K562 (cell line): ENCODE measurements around the gene GOLGA8B. TPM values are rescaled to one million over a fixed set of nuclear protein-coding genes. Genes with fewer than 3 reads are reported as not detected.
A peak's percentile ranks its signal among the peaks of the same experiment; 100 is the strongest.

Experiments used
- ATAC-seq: fragments of 200-7000 bp; cut with Tn5 transposase; 3 replicates; pipeline ENCODE4 v1.9.1; 2020; ENCODE audit warnings: moderate library complexity
- BruUV-seq: library from RNA; stranded (reverse); fragments of 400-500 nt; replicated peaks from 2 replicates; lab custom pipeline; 2021; lab: Mats Ljungman, UMichigan
- CTCF ChIA-PET: fragments of 300-600 bp; formaldehyde crosslinking; extraction: SDS; loops from one replicate; lab custom pipeline; 2021; ENCODE audit warnings: low intra/inter-chr PET ratio; lab: Yijun Ruan, JAX
- POLR2A ChIA-PET: fragments of 300-600, 350-650 bp; sonication (Branson Sonifier 250); formaldehyde crosslinking; extraction: SDS; loops from one replicate; lab custom pipeline; 2021; ENCODE audit warnings: antibody characterized with exemption, inconsistent platforms; lab: Yijun Ruan, JAX
- DNase-seq, 4 experiments: peaks; one replicate each; pipeline versions ENCODE4 v3.0.0 to v3.0.0-alpha.2; 2011 to 2018; ENCODE audit warnings: low spot score in 3 of 4, mixed read lengths in 3 of 4; ENCODE audit errors: extremely low read depth in 1 of 4
- FAIRE-seq: peaks from 2 replicates; lab custom pipeline; 2011; peaks lifted over from hg19 to GRCh38; lab: Jason Lieb, UNC
- H2AFZ ChIP-seq: 2 replicates; pipeline ENCODE4 v1.6.0; 2011; ENCODE audit warnings: low read depth, low read length, control low read depth, inconsistent platforms
- H3K27ac ChIP-seq: fragments of 200-600 bp; 3 replicates; pipeline ENCODE4 v1.8.0; 2011; ENCODE audit warnings: low read depth, mild to moderate bottlenecking, control low read depth, inconsistent platforms, low read length, moderate library complexity, mixed read lengths; ENCODE audit errors: extremely low read depth
- H3K27me3 ChIP-seq, 2 experiments: fragments of 300-600 bp in 1 of 2; 2 replicates in 1 of 2; 3 replicates in 1 of 2; pipeline versions ENCODE4 v1.6.0 to v1.8.0; 2011; ENCODE audit warnings: inconsistent platforms in 2 of 2, low read length in 2 of 2, mild to moderate bottlenecking in 1 of 2, mixed read lengths in 1 of 2, moderate library complexity in 1 of 2; ENCODE audit not compliant: control insufficient read depth in 2 of 2, insufficient read depth in 2 of 2
- H3K36me3 ChIP-seq: fragments of 300-600 bp; 3 replicates; pipeline ENCODE4 v1.8.0; 2011; ENCODE audit warnings: mild to moderate bottlenecking, low read length, inconsistent platforms; ENCODE audit not compliant: control insufficient read depth, insufficient read depth
- H3K4me1 ChIP-seq, 2 experiments: fragments of 200-600 bp in 1 of 2; replicated peaks in 1 of 2; 2 replicates in 1 of 2; 3 replicates in 1 of 2; pipeline versions ENCODE4 v1.5.1 to v1.8.0; 2011; ENCODE audit warnings: inconsistent platforms in 2 of 2, low read length in 2 of 2, mild to moderate bottlenecking in 1 of 2, mixed read lengths in 1 of 2, moderate library complexity in 1 of 2; ENCODE audit not compliant: control insufficient read depth in 2 of 2, insufficient read depth in 2 of 2
- H3K4me2 ChIP-seq: 2 replicates; pipeline ENCODE4 v1.6.1; 2011; ENCODE audit warnings: low read length, control low read depth, inconsistent platforms, mixed read lengths; ENCODE audit not compliant: insufficient read depth
- H3K4me3 ChIP-seq: fragments of 200-600 bp; sonication (generic), shearing (Covaris generic); 2 replicates; pipeline ENCODE4 v1.5.1; 2016; ENCODE audit warnings: control low read depth, inconsistent platforms
- H3K79me2 ChIP-seq: fragments of 200-600 bp; 3 replicates; pipeline ENCODE4 v1.8.0; 2011; ENCODE audit warnings: low read length, inconsistent platforms; ENCODE audit not compliant: control insufficient read depth, insufficient read depth
- H3K9ac ChIP-seq, 2 experiments: 2 replicates each; pipeline versions ENCODE4 v1.6.0 to v1.6.1; 2011; ENCODE audit warnings: low read depth in 2 of 2, low read length in 2 of 2, control low read depth in 1 of 2, inconsistent platforms in 1 of 2, mild to moderate bottlenecking in 1 of 2, mixed read lengths in 1 of 2; ENCODE audit not compliant: insufficient read depth in 1 of 2
- H3K9me1 ChIP-seq: one replicate; pipeline ENCODE4 v1.6.0; 2011; ENCODE audit warnings: inconsistent platforms, mild to moderate bottlenecking, low read length, moderate library complexity; ENCODE audit not compliant: control insufficient read depth, insufficient read depth
- H3K9me3 ChIP-seq: replicated peaks from 2 replicates; pipeline ENCODE4 v1.5.1; 2011; ENCODE audit warnings: low read depth, low read length, inconsistent platforms; ENCODE audit not compliant: control insufficient read depth, insufficient read depth
- H4K20me1 ChIP-seq: replicated peaks from 2 replicates; pipeline ENCODE4 v1.6.1; 2011; ENCODE audit warnings: low read length, inconsistent platforms, mixed read lengths; ENCODE audit not compliant: control insufficient read depth, insufficient read depth
- ARID1B ChIP-seq: fragments of 450-650 bp; IDR thresholded peaks from 2 replicates; pipeline ENCODE4 v1.6.1; 2016; ENCODE audit warnings: antibody characterized with exemption, mild to moderate bottlenecking, inconsistent platforms
- BRF1 ChIP-seq: IDR thresholded peaks from 3 replicates; pipeline ENCODE4 v1.6.1; 2011; ENCODE audit warnings: borderline replicate concordance, mild to moderate bottlenecking; ENCODE audit not compliant: insufficient read length; ENCODE audit errors: extremely low read depth
- CHD2 ChIP-seq: IDR thresholded peaks from 2 replicates; pipeline ENCODE4 v1.6.1; 2011; ENCODE audit warnings: low read depth, low read length
- CREM ChIP-seq: IDR thresholded peaks from 2 replicates; pipeline ENCODE4 v1.6.1; 2014; ENCODE audit warnings: antibody characterized with exemption, low read depth
- EZH2 ChIP-seq: IDR thresholded peaks from 2 replicates; pipeline ENCODE4 v1.6.1; 2012; ENCODE audit warnings: low read depth, mild to moderate bottlenecking, inconsistent platforms, low read length, borderline replicate concordance
- FOXA1 ChIP-seq: fragments of 450-650 bp; IDR thresholded peaks from 2 replicates; pipeline ENCODE4 v1.6.1; 2016; ENCODE audit warnings: mild to moderate bottlenecking, borderline replicate concordance
- POLR2B ChIP-seq: fragments of 450-650 bp; IDR thresholded peaks from 2 replicates; pipeline ENCODE4 v1.6.1; 2018; ENCODE audit warnings: low read depth; ENCODE audit not compliant: partially characterized antibody
- RFX7 ChIP-seq: fragments of 250-450 bp; sonication (Bioruptor Pico); IDR thresholded peaks from 2 replicates; pipeline ENCODE4 v1.5.1; 2021; ENCODE audit warnings: mild to moderate bottlenecking
- ZNF239 ChIP-seq: fragments of 250-450 bp; sonication (Bioruptor Pico); IDR thresholded peaks from 2 replicates; pipeline ENCODE4 v1.4.0; 2020; ENCODE audit warnings: mild to moderate bottlenecking
- WGBS: fragments of 100-300 bp; shearing (Covaris generic); methylation state at CpG from one replicate; pipeline ENCODE4 v1.1.6; 2016; ENCODE audit warnings: low coverage, mixed read lengths; ENCODE audit not compliant: insufficient coverage; ENCODE audit errors: missing lambda C conversion rate; 5-methylcytosine and 5-hydroxymethylcytosine counted together
- in situ Hi-C: fragments of 300-500 bp; cut with MboI; formaldehyde crosslinking; loops from 4 replicates; pipeline ENCODE4 v1.15.0; 2018; ENCODE audit warnings: inconsistent platforms, mixed read lengths
- intact Hi-C: fragments of 100-400 bp; cut with micrococcal nuclease; formaldehyde crosslinking; loops from 2 replicates; pipeline ENCODE4 v1.14.2; 2022
- polyA plus RNA-seq, 8 experiments: library from polyadenylated mRNA; depleted of rRNA in 4 of 8; stranded (reverse) in 5 of 8; unstranded in 3 of 8; fragments of >200 nt; fragmentation: Nextera tagmentation in 2 of 8; fragmentation: Illumina TruSeq in 1 of 8; extraction: Ambion mirVana in 2 of 8; extraction: Trizol in 1 of 8; gene quantifications; 2 replicates each; pipeline versions ENCODE4 v1.2.1 to v1.2.3, GENCODE V29; 2011 to 2014; ENCODE audit warnings: inconsistent platforms in 1 of 8, missing spikeins in 1 of 8
- total RNA-seq, 7 experiments: library from RNA; depleted of rRNA in 6 of 7; stranded (reverse); fragments of >200 nt in 6 of 7; fragmentation: Illumina TruSeq in 2 of 7; extraction: Trizol in 2 of 7; gene quantifications; 2 replicates each; pipeline versions ENCODE4 v1.2.1 to v1.2.3, GENCODE V29; 2011 to 2021; ENCODE audit warnings: low replicate concordance in 1 of 7
- TF ChIP-seq, protein P1 (sequence below): fragments of 250-450 bp; sonication (Bioruptor Pico); IDR thresholded peaks from 2 replicates; pipeline ENCODE4 v1.8.0; 2022; ENCODE audit warnings: inconsistent platforms, mild to moderate bottlenecking, moderate library complexity, borderline replicate concordance
- TF ChIP-seq, protein P2 (sequence below): sonication (generic); formaldehyde crosslinking; IDR thresholded peaks from 2 replicates; pipeline ENCODE4 v1.8.0; 2022; ENCODE audit warnings: mild to moderate bottlenecking, missing genetic modification reagents
- TF ChIP-seq, protein P3 (sequence below), 2 experiments: fragments of 450-650 bp in 1 of 2; sonication (generic) in 1 of 2; formaldehyde crosslinking; conservative IDR thresholded peaks; 2 replicates each; pipeline versions ENCODE4 v1.4.0 to v1.8.1; 2020 to 2022; ENCODE audit warnings: mild to moderate bottlenecking in 1 of 2, missing genetic modification reagents in 1 of 2
- TF ChIP-seq, protein P4 (sequence below): fragments of 450-650 bp; IDR thresholded peaks from 2 replicates; pipeline ENCODE4 v1.6.1; 2016; ENCODE audit warnings: borderline replicate concordance

GOLGA8B gene
- total and polyA plus RNA-seq, 9 of the 15 experiments (the other 6 are each of a cell fraction or from before 2014, with no cell fraction given), result 7.9 to 236 (median 54.1) TPM

DNA sequence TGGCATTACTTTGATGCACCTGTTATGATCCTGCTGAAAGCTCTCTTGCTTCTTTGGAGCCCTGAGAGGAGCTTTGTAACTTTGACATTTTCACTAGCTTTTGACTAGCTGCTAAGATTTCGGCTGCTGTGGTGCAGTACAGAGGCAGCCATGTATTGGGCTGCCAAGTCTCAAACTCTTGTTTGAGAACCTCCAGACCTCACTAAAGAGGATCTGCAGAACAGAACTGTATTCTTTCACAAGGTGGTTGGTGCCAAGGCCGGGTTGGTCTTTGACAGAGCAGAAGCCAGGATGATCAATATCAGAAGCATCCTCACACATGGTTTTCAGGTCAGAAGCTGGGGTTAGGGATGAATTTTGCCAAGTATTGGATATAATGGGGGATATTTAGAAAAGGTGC lies 34.6 kb upstream of the GOLGA8B start:
- 65% methylated on average over 2 of the region's 2 CpGs for WGBS
- Histone ChIP-seq H3K4me2 (no peak overlapping the region), H3K27ac (no peak overlapping the region), H3K4me3 (no peak overlapping the region), H3K79me2 (no peaks in the 10 kb centered on the region), H2AFZ (peak overlapping the region; percentile 84), H3K27me3 (no peaks in the 10 kb centered on the region), H4K20me1 (no peaks in the 10 kb centered on the region), H3K9ac (no peak overlapping the region), H3K36me3 (no peaks in the 10 kb centered on the region), H3K9me3 (no peaks in the 10 kb centered on the region), H3K4me1 (peaks cover 0 to 21% of the 10 kb centered on the region in 2 experiments; a peak in 4 of 5 replicates), H3K9me1 (no peaks in the 10 kb centered on the region)
- DNase-seq (no peak), FAIRE-seq (no peak), ATAC-seq (no peak)
- in situ Hi-C loops (no loop called here), intact Hi-C loops (no loop called here)
- no TSS peak for BruUV-seq
- ChIA-PET CTCF (no interaction called here), POLR2A (interaction anchor here (1.1 kb wide), 1 partner anchor 38 kb away, joined by 3 read pairs; no protein-coding TSS in a partner anchor)
- no peak for TF ChIP-seq FOXA1
- no peak for TF ChIP-seq EZH2
- no peak for TF ChIP-seq ARID1B
- no peak for TF ChIP-seq POLR2B
- no peak for TF ChIP-seq RFX7 (CRISPR knock-in tag)
- no peak for TF ChIP-seq CREM
- TF ChIP-seq BRF1, result no peak
- TF ChIP-seq, protein P1, sequence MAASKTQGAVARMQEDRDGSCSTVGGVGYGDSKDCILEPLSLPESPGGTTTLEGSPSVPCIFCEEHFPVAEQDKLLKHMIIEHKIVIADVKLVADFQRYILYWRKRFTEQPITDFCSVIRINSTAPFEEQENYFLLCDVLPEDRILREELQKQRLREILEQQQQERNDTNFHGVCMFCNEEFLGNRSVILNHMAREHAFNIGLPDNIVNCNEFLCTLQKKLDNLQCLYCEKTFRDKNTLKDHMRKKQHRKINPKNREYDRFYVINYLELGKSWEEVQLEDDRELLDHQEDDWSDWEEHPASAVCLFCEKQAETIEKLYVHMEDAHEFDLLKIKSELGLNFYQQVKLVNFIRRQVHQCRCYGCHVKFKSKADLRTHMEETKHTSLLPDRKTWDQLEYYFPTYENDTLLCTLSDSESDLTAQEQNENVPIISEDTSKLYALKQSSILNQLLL (CRISPR knock-in tag), result no peak
- TF ChIP-seq, protein P2, sequence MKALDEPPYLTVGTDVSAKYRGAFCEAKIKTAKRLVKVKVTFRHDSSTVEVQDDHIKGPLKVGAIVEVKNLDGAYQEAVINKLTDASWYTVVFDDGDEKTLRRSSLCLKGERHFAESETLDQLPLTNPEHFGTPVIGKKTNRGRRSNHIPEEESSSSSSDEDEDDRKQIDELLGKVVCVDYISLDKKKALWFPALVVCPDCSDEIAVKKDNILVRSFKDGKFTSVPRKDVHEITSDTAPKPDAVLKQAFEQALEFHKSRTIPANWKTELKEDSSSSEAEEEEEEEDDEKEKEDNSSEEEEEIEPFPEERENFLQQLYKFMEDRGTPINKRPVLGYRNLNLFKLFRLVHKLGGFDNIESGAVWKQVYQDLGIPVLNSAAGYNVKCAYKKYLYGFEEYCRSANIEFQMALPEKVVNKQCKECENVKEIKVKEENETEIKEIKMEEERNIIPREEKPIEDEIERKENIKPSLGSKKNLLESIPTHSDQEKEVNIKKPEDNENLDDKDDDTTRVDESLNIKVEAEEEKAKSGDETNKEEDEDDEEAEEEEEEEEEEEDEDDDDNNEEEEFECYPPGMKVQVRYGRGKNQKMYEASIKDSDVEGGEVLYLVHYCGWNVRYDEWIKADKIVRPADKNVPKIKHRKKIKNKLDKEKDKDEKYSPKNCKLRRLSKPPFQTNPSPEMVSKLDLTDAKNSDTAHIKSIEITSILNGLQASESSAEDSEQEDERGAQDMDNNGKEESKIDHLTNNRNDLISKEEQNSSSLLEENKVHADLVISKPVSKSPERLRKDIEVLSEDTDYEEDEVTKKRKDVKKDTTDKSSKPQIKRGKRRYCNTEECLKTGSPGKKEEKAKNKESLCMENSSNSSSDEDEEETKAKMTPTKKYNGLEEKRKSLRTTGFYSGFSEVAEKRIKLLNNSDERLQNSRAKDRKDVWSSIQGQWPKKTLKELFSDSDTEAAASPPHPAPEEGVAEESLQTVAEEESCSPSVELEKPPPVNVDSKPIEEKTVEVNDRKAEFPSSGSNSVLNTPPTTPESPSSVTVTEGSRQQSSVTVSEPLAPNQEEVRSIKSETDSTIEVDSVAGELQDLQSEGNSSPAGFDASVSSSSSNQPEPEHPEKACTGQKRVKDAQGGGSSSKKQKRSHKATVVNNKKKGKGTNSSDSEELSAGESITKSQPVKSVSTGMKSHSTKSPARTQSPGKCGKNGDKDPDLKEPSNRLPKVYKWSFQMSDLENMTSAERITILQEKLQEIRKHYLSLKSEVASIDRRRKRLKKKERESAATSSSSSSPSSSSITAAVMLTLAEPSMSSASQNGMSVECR, result no peak
- TF ChIP-seq, protein P3, sequence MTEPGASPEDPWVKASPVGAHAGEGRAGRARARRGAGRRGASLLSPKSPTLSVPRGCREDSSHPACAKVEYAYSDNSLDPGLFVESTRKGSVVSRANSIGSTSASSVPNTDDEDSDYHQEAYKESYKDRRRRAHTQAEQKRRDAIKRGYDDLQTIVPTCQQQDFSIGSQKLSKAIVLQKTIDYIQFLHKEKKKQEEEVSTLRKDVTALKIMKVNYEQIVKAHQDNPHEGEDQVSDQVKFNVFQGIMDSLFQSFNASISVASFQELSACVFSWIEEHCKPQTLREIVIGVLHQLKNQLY (CRISPR knock-in tag; conservative IDR thresholded peaks at IDR 0.05), result no peak
- TF ChIP-seq CHD2, result no peak
- no peak for TF ChIP-seq ZNF239 (CRISPR knock-in tag)
- TF ChIP-seq, protein P4, sequence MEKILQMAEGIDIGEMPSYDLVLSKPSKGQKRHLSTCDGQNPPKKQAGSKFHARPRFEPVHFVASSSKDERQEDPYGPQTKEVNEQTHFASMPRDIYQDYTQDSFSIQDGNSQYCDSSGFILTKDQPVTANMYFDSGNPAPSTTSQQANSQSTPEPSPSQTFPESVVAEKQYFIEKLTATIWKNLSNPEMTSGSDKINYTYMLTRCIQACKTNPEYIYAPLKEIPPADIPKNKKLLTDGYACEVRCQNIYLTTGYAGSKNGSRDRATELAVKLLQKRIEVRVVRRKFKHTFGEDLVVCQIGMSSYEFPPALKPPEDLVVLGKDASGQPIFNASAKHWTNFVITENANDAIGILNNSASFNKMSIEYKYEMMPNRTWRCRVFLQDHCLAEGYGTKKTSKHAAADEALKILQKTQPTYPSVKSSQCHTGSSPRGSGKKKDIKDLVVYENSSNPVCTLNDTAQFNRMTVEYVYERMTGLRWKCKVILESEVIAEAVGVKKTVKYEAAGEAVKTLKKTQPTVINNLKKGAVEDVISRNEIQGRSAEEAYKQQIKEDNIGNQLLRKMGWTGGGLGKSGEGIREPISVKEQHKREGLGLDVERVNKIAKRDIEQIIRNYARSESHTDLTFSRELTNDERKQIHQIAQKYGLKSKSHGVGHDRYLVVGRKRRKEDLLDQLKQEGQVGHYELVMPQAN, result no peak
